Hepatocyte (in vitro differentiated cells): ENCODE measurements around the gene SYT2. TPM values are rescaled to one million over a fixed set of nuclear protein-coding genes. Genes with fewer than 3 reads are reported as not detected.
"Not testable (repeated sequence)": the region's sequence is repeated elsewhere in the genome, so short reads cannot be mapped to it uniquely, and the experiment has no call there.

Experiments
- DNase-seq: peaks from one replicate; pipeline ENCODE4 v3.0.0-alpha.2; 2016; ENCODE audit warnings: low spot score
- H2AFZ ChIP-seq: fragments of 200-600 bp; sonication (generic); 2 replicates; pipeline ENCODE4 v1.6.0; 2016; ENCODE audit warnings: antibody characterized with exemption, mild to moderate bottlenecking
- H3K27ac ChIP-seq: fragments of 200-600 bp; sonication (generic); 2 replicates; pipeline ENCODE4 v1.5.1; 2016; ENCODE audit warnings: mild to moderate bottlenecking
- H3K27me3 ChIP-seq: fragments of 200-600 bp; sonication (generic); 2 replicates; pipeline ENCODE4 v1.6.1; 2016
- H3K36me3 ChIP-seq: fragments of 200-600 bp; sonication (generic); replicated peaks from 2 replicates; pipeline ENCODE4 v1.5.1; 2016; ENCODE audit warnings: low read depth; ENCODE audit not compliant: insufficient read depth
- H3K4me1 ChIP-seq: fragments of 200-600 bp; sonication (generic); 2 replicates; pipeline ENCODE4 v1.5.1; 2016; ENCODE audit warnings: mild to moderate bottlenecking, moderate library complexity; ENCODE audit not compliant: insufficient read depth
- H3K4me2 ChIP-seq: fragments of 200-600 bp; sonication (generic); 2 replicates; pipeline ENCODE4 v1.6.0; 2016
- H3K4me3 ChIP-seq: fragments of 200-600 bp; sonication (generic); 2 replicates; pipeline ENCODE4 v1.5.1; 2016; ENCODE audit warnings: mild to moderate bottlenecking
- H3K79me2 ChIP-seq: fragments of 200-600 bp; sonication (generic); 2 replicates; pipeline ENCODE4 v1.6.0; 2017; ENCODE audit warnings: mild to moderate bottlenecking
- H3K9me2 ChIP-seq: fragments of 200-600 bp; sonication (generic); replicated peaks from 2 replicates; pipeline ENCODE4 v1.6.0; 2017; ENCODE audit warnings: mild to moderate bottlenecking; ENCODE audit not compliant: insufficient read depth
- H3K9me3 ChIP-seq: fragments of 200-600 bp; sonication (generic); 2 replicates; pipeline ENCODE4 v1.5.1; 2016; ENCODE audit warnings: low read depth, mild to moderate bottlenecking
- H4K20me1 ChIP-seq: fragments of 200-600 bp; sonication (generic); 2 replicates; pipeline ENCODE4 v1.6.0; 2016; ENCODE audit warnings: mild to moderate bottlenecking; ENCODE audit not compliant: insufficient read depth, poor library complexity, severe bottlenecking
- EZH2 ChIP-seq: fragments of 200-600 bp; sonication (generic); IDR thresholded peaks from 2 replicates; pipeline ENCODE4 v1.6.1; 2016; ENCODE audit warnings: antibody characterized with exemption, mild to moderate bottlenecking, borderline replicate concordance
- EZH2phosphoT487 ChIP-seq: fragments of 200-600 bp; sonication (generic); IDR thresholded peaks from one replicate; pipeline ENCODE4 v1.6.1; 2018; ENCODE audit warnings: antibody characterized with exemption, mild to moderate bottlenecking, low read depth, moderate library complexity; ENCODE audit not compliant: unreplicated experiment, severe bottlenecking
- WGBS: methylation state at CpG from one replicate; pipeline ENCODE4 v1.1.6; 2016; ENCODE audit warnings: low lambda C conversion rate; ENCODE audit errors: missing lambda C conversion rate; 5-methylcytosine and 5-hydroxymethylcytosine counted together
- polyA plus RNA-seq: library from polyadenylated mRNA; unstranded; fragments of >200 nt; fragmentation: Nextera tagmentation; extraction: Ambion mirVana; gene quantifications from 2 replicates; pipeline ENCODE4 v1.2.1, GENCODE V29; 2016
- total RNA-seq: library from RNA; depleted of rRNA; stranded (reverse); fragments of >200 nt; gene quantifications from 2 replicates; pipeline ENCODE4 v1.2.3, GENCODE V29; 2014
- TF ChIP-seq, protein P1 (sequence below): fragments of 200-600 bp; sonication (generic); IDR thresholded peaks from 2 replicates; pipeline ENCODE4 v1.5.1; 2016; ENCODE audit warnings: antibody characterized with exemption, mild to moderate bottlenecking; ENCODE audit not compliant: poor library complexity

The SYT2 gene
- total and polyA plus RNA-seq, 2 experiments from 2014 or later, result 0.81 to 0.90 TPM

DNA sequence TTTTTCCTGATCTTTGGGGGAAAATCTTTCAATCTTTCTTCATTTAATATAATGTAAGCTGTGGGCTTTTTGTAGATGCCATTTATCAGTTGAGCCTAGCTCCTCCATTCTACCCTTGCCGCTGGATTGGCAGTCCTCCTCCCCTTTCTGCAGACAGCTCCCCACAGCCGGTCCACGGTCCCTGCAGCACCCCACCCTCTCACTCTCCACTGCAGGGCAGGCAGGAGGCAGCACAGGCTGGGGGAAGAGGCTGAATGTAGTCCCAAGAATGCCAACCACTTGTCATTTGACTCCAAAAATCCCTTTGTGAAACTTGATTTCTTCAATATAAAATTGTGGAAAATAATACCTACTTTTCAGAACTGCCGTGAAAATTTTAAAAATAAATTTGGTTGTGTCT, 96.7 kb downstream of the SYT2 start:
- Histone ChIP-seq H4K20me1 (no peaks in the 10 kb centered on the region), H3K9me3 (no peaks in the 10 kb centered on the region)
- 91% methylated on average over 4 of the region's 4 CpGs for WGBS

DNA sequence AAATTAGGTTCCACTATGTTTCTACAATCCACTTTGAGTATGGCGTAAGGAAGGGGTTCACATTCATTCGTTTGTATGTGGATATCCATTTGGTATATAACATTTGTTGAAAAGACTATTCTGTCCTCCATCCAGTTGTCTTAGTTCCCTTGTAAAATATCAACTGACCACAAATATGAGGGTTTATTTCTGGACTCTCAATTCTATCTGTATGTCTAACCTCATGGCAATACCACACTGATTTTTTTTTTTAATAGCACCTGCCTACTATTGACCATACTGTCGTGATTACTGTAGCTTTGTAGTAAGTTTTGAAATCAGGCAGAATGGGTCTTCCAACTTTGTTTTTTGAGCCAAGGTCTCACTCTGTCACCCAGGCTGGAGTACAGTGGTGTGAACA, 98.2 kb downstream of the SYT2 start:
- H3K36me3 ChIP-seq, H4K20me1 ChIP-seq, H2AFZ ChIP-seq, H3K79me2 ChIP-seq, H3K4me3 ChIP-seq, DNase-seq, H3K4me2 ChIP-seq, H3K27me3 ChIP-seq, H3K9me2 ChIP-seq, H3K27ac ChIP-seq, H3K9me3 ChIP-seq: not testable (repeated sequence)
- WGBS, result 98% methylated on average over 3 of the region's 3 CpGs
- peaks cover 16% of the 10 kb centered on the region for H3K4me1 ChIP-seq

More for the DNA sequence above, 96.7 kb downstream of the SYT2 start:
- no peak overlapping the region for H3K27ac ChIP-seq
- H3K4me3 ChIP-seq, result no peak overlapping the region
- H3K27me3 ChIP-seq, result no peaks in the 10 kb centered on the region
- no peaks in the 10 kb centered on the region for H3K9me2 ChIP-seq
- H3K79me2 ChIP-seq, result no peaks in the 10 kb centered on the region
- no peak overlapping the region for H3K4me2 ChIP-seq
- peaks cover 16% of the 10 kb centered on the region for H3K4me1 ChIP-seq
- TF ChIP-seq EZH2phosphoT487, result no peak
- no peak for DNase-seq
- no peak overlapping the region for H2AFZ ChIP-seq
- H3K36me3 ChIP-seq, result no peaks in the 10 kb centered on the region

DNA sequence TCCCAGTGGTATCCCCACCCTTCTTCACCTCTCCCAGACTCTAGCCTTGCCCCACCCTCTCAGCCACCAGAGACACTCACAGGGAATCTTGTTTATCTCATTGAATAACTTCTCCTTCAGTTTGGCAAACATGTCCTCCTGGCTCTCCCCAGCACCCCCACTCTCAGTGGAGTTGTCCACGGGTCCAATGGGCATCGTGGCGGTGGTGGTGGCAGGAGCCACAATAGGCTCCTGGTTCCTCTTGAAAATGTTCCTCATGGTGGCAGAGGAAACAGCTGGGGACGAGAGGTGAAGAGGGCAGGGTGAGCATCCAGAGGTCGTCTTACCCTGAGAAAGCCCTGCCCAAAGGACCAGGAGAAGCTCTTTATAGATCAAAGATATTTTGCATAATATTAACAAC, 104.7 kb downstream of the SYT2 start:
- WGBS, result 92% methylated on average over 5 of the region's 5 CpGs

DNA sequence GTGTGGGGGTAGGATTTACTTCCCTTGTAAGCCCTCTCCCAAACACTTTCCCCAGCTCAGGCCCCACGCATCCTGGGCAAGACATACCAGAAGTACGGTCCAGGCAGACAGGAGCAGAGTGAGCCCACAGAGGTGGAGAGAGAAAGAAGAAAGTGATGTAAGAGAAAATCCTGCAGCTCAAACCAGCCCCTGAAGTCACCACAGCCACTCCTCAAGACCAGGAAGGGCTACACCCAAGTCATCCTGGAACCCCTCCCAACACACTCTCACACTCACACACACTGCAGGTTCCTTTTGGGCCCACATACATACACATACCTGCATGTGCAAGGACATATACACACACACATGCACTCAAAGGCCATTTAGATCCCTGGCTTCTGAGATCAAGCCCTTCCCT, 106.8 kb downstream of the SYT2 start:
- WGBS, result 79% methylated on average over 2 of the region's 2 CpGs
- no peaks in the 10 kb centered on the region for H3K36me3 ChIP-seq
- no peak overlapping the region for H3K27ac ChIP-seq
- no peak overlapping the region for H3K4me3 ChIP-seq
- H3K9me3 ChIP-seq, result no peaks in the 10 kb centered on the region
- H3K9me2 ChIP-seq, result no peaks in the 10 kb centered on the region
- H2AFZ ChIP-seq, result no peak overlapping the region
- H3K27me3 ChIP-seq, result no peaks in the 10 kb centered on the region
- no peak for DNase-seq
- H3K79me2 ChIP-seq, result no peaks in the 10 kb centered on the region
- TF ChIP-seq, protein P1, sequence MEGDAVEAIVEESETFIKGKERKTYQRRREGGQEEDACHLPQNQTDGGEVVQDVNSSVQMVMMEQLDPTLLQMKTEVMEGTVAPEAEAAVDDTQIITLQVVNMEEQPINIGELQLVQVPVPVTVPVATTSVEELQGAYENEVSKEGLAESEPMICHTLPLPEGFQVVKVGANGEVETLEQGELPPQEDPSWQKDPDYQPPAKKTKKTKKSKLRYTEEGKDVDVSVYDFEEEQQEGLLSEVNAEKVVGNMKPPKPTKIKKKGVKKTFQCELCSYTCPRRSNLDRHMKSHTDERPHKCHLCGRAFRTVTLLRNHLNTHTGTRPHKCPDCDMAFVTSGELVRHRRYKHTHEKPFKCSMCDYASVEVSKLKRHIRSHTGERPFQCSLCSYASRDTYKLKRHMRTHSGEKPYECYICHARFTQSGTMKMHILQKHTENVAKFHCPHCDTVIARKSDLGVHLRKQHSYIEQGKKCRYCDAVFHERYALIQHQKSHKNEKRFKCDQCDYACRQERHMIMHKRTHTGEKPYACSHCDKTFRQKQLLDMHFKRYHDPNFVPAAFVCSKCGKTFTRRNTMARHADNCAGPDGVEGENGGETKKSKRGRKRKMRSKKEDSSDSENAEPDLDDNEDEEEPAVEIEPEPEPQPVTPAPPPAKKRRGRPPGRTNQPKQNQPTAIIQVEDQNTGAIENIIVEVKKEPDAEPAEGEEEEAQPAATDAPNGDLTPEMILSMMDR, result no peak
- no peaks in the 10 kb centered on the region for H3K4me1 ChIP-seq
- no peaks in the 10 kb centered on the region for H4K20me1 ChIP-seq
- no peak overlapping the region for H3K4me2 ChIP-seq

More for the DNA sequence above, 104.7 kb downstream of the SYT2 start:
- H3K79me2 ChIP-seq, result no peaks in the 10 kb centered on the region
- no peaks in the 10 kb centered on the region for H3K27me3 ChIP-seq
- H3K9me3 ChIP-seq, result no peaks in the 10 kb centered on the region
- no peak overlapping the region for H3K4me2 ChIP-seq
- DNase-seq, result no peak
- TF ChIP-seq, protein P1, result no peak
- no peak for TF ChIP-seq EZH2phosphoT487
- no peak for TF ChIP-seq EZH2
- H3K9me2 ChIP-seq, result no peaks in the 10 kb centered on the region
- no peaks in the 10 kb centered on the region for H3K36me3 ChIP-seq
- H2AFZ ChIP-seq, result no peak overlapping the region
- H3K4me1 ChIP-seq, result no peaks in the 10 kb centered on the region
- no peaks in the 10 kb centered on the region for H4K20me1 ChIP-seq
- H3K4me3 ChIP-seq, result no peak overlapping the region
- no peak overlapping the region for H3K27ac ChIP-seq
